ENCODE measurements around the gene MCU. TPM values are rescaled to one million over a fixed set of nuclear protein-coding genes. Genes with fewer than 3 reads are reported as not detected.
"Not testable (repeated sequence)": the region's sequence is repeated elsewhere in the genome, so short reads cannot be mapped to it uniquely, and the experiment has no call there.

The MCU gene
- total RNA-seq, 2 donors from 2014 or later: 12.6 to 14.4 TPM

DNA sequence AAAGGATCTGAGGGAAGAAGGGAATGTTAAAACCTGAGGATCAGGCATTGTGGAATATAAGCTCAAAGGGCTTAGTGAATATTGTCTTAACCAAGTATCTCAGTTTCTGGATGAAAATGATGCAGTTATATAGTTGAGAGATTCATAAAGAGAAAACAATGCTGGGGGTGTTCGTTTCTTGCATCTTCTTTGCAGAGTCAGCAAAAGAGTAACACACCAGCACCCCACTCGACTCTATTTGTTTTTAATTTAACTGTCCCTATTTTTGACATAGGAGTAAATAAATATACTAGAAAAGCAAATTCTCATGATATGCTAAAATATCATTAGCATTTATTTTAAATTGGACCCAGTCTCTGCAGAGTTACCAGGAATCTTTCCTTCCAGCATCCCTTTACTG lies 194.0 kb downstream of the MCU start:
- Mint-ChIP-seq H3K27ac (no peak overlapping the region), H3K4me3 (no peak overlapping the region), H3K4me1 (peaks cover 6% of the 10 kb centered on the region), H3K36me3 (ENCODE audit: low read depth) (peaks cover 5% of the 10 kb centered on the region), H3K27me3 (no peaks in the 10 kb centered on the region)
- ATAC-seq: no peak
- H3K9me3 ChIP-seq (ENCODE audit: control insufficient read depth, low read length, poor library complexity, severe bottlenecking): no peaks in the 10 kb centered on the region
- no peak for DNase-seq

DNA sequence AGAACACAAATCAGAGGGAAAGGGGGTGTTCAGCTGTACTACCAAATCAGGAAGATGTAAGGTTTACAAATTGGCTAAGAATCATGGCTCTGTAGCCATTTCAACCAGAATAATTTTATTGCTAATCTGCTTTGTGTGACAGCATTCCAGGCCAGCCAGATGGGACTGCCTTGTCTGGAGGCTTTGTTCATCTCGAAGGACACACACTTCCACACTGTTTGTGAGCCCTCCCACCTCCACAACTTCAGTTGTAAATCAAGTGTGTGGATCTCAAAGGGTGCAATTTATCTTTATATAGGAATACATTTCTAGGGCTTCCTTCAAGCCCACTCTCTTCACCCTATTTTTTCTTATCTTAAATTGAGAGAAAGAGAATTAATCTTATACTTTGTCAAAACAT lies 194.7 kb downstream of the MCU start:
- H3K4me3 Mint-ChIP-seq: no peak overlapping the region
- no peaks in the 10 kb centered on the region for H3K9me3 ChIP-seq (ENCODE audit: control insufficient read depth, low read length, poor library complexity, severe bottlenecking)
- no peak for ATAC-seq
- peaks cover 6% of the 10 kb centered on the region for H3K4me1 Mint-ChIP-seq
- peaks cover 5% of the 10 kb centered on the region for H3K36me3 Mint-ChIP-seq (ENCODE audit: low read depth)
- no peaks in the 10 kb centered on the region for H3K27me3 Mint-ChIP-seq
- no peak overlapping the region for H3K27ac Mint-ChIP-seq
- no peak for DNase-seq

DNA sequence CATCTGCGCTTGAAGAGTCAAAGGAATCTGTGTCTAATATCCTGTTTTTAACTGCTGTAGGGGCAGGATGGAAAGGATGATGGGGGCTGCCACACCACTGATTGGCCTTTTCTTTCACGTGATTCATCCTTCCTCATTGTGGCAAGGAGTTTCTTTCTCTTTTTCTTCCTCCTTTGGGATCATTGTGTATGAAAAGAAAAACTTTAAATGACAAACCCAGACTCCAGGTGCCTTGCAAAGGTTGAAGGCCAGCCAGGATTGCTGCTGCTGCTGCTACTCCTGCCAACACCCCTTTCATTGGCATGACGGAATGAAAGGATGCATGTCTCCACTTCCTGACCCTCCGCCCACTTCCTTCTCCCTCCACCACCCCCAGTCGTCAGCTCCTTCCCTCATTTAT lies 195.1 kb downstream of the MCU start:
- peaks cover 5% of the 10 kb centered on the region for H3K36me3 Mint-ChIP-seq (ENCODE audit: low read depth)
- peak overlapping the region; percentile 19 for H3K4me3 Mint-ChIP-seq
- H3K27ac Mint-ChIP-seq: peak overlapping the region; percentile 59
- peaks cover 6% of the 10 kb centered on the region for H3K4me1 Mint-ChIP-seq
- no peaks in the 10 kb centered on the region for H3K9me3 ChIP-seq (ENCODE audit: control insufficient read depth, low read length, poor library complexity, severe bottlenecking)
- ATAC-seq: no peak
- DNase-seq: no peak
- no peaks in the 10 kb centered on the region for H3K27me3 Mint-ChIP-seq

DNA sequence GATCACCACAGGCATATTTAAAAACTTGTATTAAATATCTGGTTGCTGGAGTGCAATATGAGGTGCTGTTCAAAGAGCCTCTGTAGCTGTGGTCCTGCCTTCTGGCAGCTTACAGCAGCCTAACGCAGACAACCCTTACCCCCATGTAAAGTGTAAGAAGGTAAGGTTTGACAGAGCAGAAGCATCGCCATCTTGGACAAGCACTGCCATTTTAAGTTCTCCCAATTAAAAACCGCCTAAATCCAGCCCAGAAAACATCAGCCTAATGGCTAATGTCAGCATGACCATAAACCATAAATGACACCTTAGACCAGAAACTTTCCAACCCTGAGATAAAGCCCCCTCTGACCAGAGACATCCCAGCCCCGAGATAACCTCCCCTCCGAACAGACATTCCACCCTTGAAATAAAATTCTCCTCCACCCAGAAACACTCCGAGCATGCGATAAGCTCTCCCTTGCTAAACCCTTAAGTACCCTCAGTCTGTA lies 196.3 kb downstream of the MCU start:
- DNase-seq: no peak
- H3K27ac Mint-ChIP-seq: no peak overlapping the region
- no peak overlapping the region for H3K4me3 Mint-ChIP-seq
- H3K36me3 Mint-ChIP-seq (ENCODE audit: low read depth): peaks cover 5% of the 10 kb centered on the region
- no peak for ATAC-seq
- no peaks in the 10 kb centered on the region for H3K27me3 Mint-ChIP-seq
- no peaks in the 10 kb centered on the region for H3K9me3 ChIP-seq (ENCODE audit: control insufficient read depth, low read length, poor library complexity, severe bottlenecking)
- peaks cover 6% of the 10 kb centered on the region for H3K4me1 Mint-ChIP-seq

DNA sequence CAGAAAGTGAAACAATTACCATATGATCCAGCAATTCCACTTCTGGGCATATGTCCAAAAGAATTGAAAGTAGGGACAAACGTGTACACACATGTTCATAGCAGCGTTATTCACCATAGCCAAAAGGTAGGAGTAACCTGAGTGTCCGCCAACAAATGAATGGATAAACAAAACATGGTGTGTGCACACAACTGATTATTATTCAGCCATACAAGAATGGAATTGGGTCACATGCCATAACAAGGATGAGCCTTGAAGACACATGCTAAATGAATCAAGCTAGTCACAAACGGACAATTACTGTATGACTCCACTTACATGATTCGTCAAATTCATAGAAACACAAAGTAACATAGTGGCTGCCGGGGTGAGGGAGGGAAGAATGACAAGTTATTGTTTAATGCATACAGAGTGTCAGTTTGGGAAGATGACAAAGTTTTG lies 197.5 kb downstream of the MCU start:
- ATAC-seq (no peak), DNase-seq (no peak)
- H3K9me3 ChIP-seq (ENCODE audit: control insufficient read depth, low read length, poor library complexity, severe bottlenecking): no peaks in the 10 kb centered on the region

DNA sequence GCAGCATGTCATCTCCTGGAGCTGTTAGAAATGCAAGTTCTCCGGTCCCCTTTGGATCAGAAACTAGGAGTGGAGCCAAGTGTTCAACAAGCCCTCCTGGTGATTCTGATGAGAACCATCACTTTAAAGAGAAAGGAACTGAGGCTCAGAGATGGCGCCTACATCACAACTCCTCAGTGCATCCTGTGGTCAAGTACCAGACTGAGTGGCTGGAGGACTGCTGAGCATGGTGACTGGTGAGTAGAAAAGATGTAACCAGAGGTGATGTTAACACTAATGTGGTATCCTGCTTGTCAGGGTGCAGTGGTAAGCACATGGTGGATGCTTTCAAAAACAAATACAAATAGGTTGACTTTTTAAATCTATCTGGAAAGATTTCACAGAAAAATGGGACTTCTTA lies 198.1 kb downstream of the MCU start:
- ATAC-seq (no peak), DNase-seq (no peak)
- Mint-ChIP-seq H3K27ac (no peak overlapping the region), H3K4me1 (peaks cover 6% of the 10 kb centered on the region), H3K4me3 (no peak overlapping the region), H3K36me3 (ENCODE audit: low read depth) (peaks cover 3% of the 10 kb centered on the region), H3K27me3 (peaks cover 2% of the 10 kb centered on the region)
- no peaks in the 10 kb centered on the region for H3K9me3 ChIP-seq (ENCODE audit: control insufficient read depth, low read length, poor library complexity, severe bottlenecking)

More for the DNA sequence above, 197.5 kb downstream of the MCU start:
- H3K27me3 Mint-ChIP-seq: no peaks in the 10 kb centered on the region
- no peak overlapping the region for H3K4me3 Mint-ChIP-seq
- peaks cover 6% of the 10 kb centered on the region for H3K4me1 Mint-ChIP-seq
- no peak overlapping the region for H3K27ac Mint-ChIP-seq
- peaks cover 5% of the 10 kb centered on the region for H3K36me3 Mint-ChIP-seq (ENCODE audit: low read depth)

DNA sequence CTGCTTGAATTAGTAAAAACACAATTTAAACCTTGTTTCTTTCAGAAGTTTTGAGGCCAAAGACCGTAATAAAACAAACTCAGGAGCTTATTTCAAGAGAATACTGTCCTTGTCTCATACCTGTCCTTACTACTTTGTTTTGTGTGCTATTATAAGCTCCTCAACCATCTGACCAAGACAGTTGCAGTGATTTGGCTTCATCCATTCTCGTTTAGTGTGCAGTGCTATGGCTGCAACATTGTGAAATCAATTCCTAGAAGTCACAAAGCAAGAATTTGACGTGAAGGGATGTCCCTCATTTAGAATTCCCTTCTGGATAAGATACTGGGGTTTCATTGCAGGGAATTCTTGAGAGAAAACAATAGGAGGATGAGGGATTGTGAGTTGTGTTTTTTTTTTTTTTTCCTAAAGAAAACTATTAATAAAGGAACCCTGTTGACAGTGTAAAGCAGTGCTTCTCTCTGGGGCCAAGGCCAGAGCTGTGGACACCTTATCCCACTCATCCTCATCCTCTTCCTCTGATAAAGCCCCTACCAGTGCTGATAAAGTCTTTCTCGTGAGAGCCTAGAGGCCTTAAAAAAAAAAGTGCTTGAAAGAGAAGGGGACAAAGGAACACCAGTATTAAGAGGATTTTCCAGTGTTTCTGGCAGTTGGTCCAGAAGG lies 201.3 kb downstream of the MCU start, which contains the start of gene OIT3:
Gene OIT3, plus strand, starts transcription at position 604 of the 663 bp plus-strand sequence. CDS start 60 bp downstream, outside the sequence.
- Mint-ChIP-seq H3K27ac (no peak within 1 kb of the TSS), H3K4me3 (no peak within 1 kb of the TSS), H3K27me3 (peaks cover 9% of the 10 kb centered on the region), H3K4me1 (no peaks in the 10 kb centered on the region), H3K36me3 (ENCODE audit: low read depth) (peaks cover 5% of the 10 kb centered on the region)
- no peaks in the 10 kb centered on the region for H3K9me3 ChIP-seq (ENCODE audit: control insufficient read depth, low read length, poor library complexity, severe bottlenecking)
- DNase-seq: no peak
- ATAC-seq: no peak

DNA sequence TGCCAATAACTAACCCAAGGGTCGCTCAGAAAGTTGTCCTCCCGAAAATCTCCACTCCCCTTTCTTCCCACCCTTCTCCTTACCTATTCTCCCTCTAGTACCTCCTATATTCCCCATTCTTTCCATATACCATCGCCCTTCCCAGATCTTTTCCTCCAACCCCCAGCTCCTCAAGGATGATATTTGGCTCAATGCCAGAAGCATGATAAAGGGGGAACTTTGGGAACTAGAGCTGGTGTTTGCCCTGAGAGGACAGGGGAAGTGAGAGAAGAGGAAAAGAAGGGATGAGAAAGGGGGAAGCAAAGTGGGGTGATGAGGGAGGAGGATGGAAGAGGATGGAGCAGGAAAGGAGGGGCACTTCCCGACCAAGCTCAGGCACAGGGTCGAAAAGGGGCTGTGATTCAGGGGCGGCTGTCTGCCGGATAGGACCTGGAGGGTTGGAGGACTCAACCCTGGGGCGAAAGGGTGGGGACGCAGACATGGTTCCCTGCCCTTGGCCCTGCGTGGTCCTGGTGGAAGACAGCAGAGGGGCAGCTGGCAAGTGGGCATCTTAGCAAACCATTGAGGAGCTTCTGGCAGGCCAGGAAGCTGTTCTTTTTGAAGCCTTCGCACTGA lies 203.4 kb downstream of the MCU start:
- DNase-seq: no peak
- no peak for ATAC-seq
- H3K4me3 Mint-ChIP-seq: no peak overlapping the region
- no peaks in the 10 kb centered on the region for H3K9me3 ChIP-seq (ENCODE audit: control insufficient read depth, low read length, poor library complexity, severe bottlenecking)
- H3K27ac Mint-ChIP-seq: no peak overlapping the region
- H3K4me1 Mint-ChIP-seq: no peaks in the 10 kb centered on the region
- H3K36me3 Mint-ChIP-seq (ENCODE audit: low read depth): peaks cover 3% of the 10 kb centered on the region
- H3K27me3 Mint-ChIP-seq: peaks cover 15% of the 10 kb centered on the region

DNA sequence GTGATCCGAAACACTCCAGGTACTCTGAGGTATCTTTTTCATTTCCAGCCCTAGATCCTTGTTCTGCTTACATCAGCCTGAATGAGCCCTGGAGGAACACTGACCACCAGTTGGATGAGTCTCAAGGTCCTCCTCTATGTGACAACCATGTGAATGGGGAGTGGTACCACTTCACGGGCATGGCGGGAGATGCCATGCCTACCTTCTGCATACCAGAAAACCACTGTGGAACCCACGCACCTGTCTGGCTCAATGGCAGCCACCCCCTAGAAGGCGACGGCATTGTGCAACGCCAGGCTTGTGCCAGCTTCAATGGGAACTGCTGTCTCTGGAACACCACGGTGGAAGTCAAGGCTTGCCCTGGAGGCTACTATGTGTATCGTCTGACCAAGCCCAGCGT lies 206.7 kb downstream of the MCU start:
- DNase-seq (no peak), ATAC-seq (no peak)
- peaks cover 15% of the 10 kb centered on the region for H3K27me3 Mint-ChIP-seq
- no peak overlapping the region for H3K27ac Mint-ChIP-seq
- no peaks in the 10 kb centered on the region for H3K9me3 ChIP-seq (ENCODE audit: control insufficient read depth, low read length, poor library complexity, severe bottlenecking)
- H3K36me3 Mint-ChIP-seq (ENCODE audit: low read depth): peaks cover 3% of the 10 kb centered on the region
- H3K4me1 Mint-ChIP-seq: no peaks in the 10 kb centered on the region
- H3K4me3 Mint-ChIP-seq: no peak overlapping the region

DNA sequence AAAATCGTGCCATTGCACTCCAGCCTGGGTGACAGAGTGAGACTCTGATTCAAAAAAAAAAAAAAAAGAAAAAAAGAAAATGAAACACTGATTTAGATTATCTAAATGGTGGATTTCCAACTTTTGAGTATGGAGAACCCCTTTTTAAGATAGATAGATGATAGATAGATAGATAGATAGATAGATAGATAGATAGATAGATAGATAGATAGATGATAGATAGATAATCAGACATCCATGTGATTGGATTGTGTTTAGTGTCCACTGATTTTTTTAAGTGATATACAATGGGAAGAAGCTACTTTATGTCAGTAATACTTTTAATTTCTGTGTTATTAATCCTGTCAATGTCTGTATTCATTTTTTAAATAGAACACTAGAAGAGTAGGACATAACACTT lies 207.6 kb downstream of the MCU start:
- no peak for ATAC-seq
- no peaks in the 10 kb centered on the region for H3K9me3 ChIP-seq (ENCODE audit: control insufficient read depth, low read length, poor library complexity, severe bottlenecking)

DNA sequence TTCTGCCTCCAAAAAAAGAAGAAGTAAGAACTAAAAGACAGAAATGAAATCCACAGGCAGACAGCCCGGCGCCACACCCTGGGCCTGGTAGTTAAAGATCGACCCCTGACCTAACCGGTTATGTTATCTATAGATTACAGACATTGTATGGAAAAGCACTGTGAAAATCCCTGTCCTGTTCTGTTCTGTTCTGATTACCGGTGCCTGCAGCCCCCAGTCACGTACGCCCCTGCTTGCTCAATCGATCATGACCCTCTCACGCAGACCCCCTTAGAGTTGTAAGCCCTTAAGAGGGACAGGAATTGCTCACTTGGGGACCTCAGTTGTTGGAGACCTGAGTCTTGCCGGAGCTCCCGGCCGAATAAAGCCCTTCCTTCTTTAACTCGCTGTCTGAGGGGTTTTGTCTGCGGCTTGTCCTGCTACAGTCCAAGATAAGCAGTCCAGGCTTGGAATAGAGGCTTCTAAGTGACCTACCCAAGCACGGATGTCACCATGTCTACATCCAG lies 212.1 kb downstream of the MCU start:
- not testable (repeated sequence) for H3K4me3 Mint-ChIP-seq; H3K36me3 Mint-ChIP-seq (ENCODE audit: low read depth); H3K27ac Mint-ChIP-seq; H3K9me3 ChIP-seq (ENCODE audit: control insufficient read depth, low read length, poor library complexity, severe bottlenecking); H3K4me1 Mint-ChIP-seq; DNase-seq; H3K27me3 Mint-ChIP-seq; ATAC-seq

More for the DNA sequence above, 207.6 kb downstream of the MCU start:
- Mint-ChIP-seq H3K4me3 (no peak overlapping the region), H3K36me3 (ENCODE audit: low read depth) (peaks cover 3% of the 10 kb centered on the region), H3K27ac (no peak overlapping the region), H3K27me3 (peaks cover 15% of the 10 kb centered on the region), H3K4me1 (no peaks in the 10 kb centered on the region)
- no peak for DNase-seq

DNA sequence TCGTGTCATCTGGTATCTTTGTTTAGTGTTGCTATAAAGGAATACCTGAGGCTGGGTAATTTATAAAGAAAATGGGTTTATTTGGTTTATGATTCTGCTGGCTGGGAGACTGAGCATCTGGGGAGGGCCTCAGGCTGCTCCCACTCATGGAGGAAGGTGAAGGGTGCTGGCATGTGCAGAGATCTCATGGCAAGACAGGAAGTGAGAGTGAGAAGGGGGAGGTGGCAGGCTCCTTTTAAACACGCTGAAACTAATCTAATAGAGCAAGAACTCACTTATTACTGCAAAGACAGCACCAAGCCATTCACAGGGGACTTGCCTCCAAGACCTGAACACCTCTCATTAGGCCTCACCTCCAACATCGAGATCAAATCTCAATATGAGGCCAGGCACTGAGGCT lies 212.9 kb downstream of the MCU start:
- no peaks in the 10 kb centered on the region for H3K4me1 Mint-ChIP-seq
- no peaks in the 10 kb centered on the region for H3K36me3 Mint-ChIP-seq (ENCODE audit: low read depth)
- ATAC-seq: no peak
- no peak for DNase-seq
- H3K9me3 ChIP-seq (ENCODE audit: control insufficient read depth, low read length, poor library complexity, severe bottlenecking): no peaks in the 10 kb centered on the region
- no peak overlapping the region for H3K27ac Mint-ChIP-seq
- peaks cover 6% of the 10 kb centered on the region for H3K27me3 Mint-ChIP-seq
- no peak overlapping the region for H3K4me3 Mint-ChIP-seq

DNA sequence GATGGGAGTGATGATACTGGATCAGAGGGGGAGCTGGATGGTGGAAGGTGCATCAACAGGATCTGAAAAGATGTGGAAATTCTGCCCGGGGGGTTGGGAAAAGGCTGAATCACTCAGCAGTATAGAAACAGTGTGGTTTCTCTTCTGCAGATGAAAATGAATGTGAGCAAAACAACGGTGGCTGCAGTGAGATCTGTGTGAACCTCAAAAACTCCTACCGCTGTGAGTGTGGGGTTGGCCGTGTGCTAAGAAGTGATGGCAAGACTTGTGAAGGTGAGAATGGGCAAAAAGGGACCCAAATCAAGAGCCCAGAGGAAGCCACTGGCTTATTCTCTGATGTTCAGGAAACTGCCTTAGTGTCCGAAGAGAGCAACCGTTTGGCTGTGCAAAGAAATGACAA lies 214.5 kb downstream of the MCU start:
- Mint-ChIP-seq H3K4me1 (no peaks in the 10 kb centered on the region), H3K36me3 (ENCODE audit: low read depth) (no peaks in the 10 kb centered on the region), H3K27ac (no peak overlapping the region), H3K4me3 (no peak overlapping the region), H3K27me3 (peaks cover 6% of the 10 kb centered on the region)
- no peak for ATAC-seq
- no peak for DNase-seq
- no peaks in the 10 kb centered on the region for H3K9me3 ChIP-seq (ENCODE audit: control insufficient read depth, low read length, poor library complexity, severe bottlenecking)

DNA sequence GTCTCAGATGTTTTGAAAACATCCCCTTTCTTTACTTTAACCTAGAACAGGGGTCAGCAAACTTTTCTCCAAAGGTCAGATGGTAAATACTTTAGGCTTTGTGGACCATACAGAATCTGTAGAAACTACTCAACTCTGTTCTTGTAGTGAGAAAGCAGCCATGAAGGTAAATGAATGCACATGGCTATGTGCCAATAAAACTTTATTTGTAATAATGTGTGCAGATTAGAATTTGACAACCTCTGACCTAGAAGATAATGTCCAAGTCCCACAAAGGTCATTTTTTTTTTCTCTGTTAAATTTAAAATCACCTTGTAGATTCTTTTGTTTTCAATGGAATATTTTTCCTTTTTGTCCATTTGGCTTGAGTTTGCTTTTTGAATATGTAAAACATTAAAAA lies 218.8 kb downstream of the MCU start:
- ATAC-seq (no peak), DNase-seq (no peak)
- H3K9me3 ChIP-seq (ENCODE audit: control insufficient read depth, low read length, poor library complexity, severe bottlenecking): no peaks in the 10 kb centered on the region
- Mint-ChIP-seq H3K27ac (no peak overlapping the region), H3K27me3 (peaks cover 6% of the 10 kb centered on the region), H3K36me3 (ENCODE audit: low read depth) (no peaks in the 10 kb centered on the region), H3K4me3 (no peak overlapping the region), H3K4me1 (no peaks in the 10 kb centered on the region)
